ENCODE data around the gene DLGAP4. TPM values are rescaled to one million over a fixed set of nuclear protein-coding genes. Genes with fewer than 3 reads are reported as not detected.

Gene DLGAP4
- total RNA-seq, 4 donors from 2014 or later = 38.6 to 193 (median 80.5) TPM

DNA sequence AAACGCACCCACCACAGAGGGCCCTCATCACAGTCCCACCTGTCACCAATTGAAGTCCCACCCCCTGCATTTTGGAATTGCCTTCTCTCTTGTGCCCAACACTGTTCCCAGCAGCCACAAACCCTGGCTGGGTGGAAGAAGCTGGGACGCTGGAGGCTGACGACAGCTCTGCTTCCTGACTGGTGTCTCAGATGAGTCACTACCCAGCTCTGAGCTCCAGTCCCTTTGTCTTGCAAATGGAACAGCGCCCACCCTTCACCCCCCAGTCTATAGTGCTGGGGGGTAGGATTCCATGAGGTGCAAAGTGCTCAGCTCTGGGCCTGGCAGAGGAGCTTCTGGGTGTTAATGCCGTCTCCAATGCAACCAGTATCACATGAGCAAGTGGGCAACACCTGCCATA is 85.3 kb downstream of the DLGAP4 start:
- Histone ChIP-seq H3K9me3 (no peaks in the 10 kb centered on the region), H3K27me3 (no peaks in the 10 kb centered on the region), H3K4me3 (no peak overlapping the region), H3K4me1 (no peaks in the 10 kb centered on the region), H3K27ac (no peak overlapping the region), H3K36me3 (no peaks in the 10 kb centered on the region)
- no peak for DNase-seq
- no peak for TF ChIP-seq POLR2A (IDR thresholded peaks at IDR 0.05)
- TF ChIP-seq, protein P1, sequence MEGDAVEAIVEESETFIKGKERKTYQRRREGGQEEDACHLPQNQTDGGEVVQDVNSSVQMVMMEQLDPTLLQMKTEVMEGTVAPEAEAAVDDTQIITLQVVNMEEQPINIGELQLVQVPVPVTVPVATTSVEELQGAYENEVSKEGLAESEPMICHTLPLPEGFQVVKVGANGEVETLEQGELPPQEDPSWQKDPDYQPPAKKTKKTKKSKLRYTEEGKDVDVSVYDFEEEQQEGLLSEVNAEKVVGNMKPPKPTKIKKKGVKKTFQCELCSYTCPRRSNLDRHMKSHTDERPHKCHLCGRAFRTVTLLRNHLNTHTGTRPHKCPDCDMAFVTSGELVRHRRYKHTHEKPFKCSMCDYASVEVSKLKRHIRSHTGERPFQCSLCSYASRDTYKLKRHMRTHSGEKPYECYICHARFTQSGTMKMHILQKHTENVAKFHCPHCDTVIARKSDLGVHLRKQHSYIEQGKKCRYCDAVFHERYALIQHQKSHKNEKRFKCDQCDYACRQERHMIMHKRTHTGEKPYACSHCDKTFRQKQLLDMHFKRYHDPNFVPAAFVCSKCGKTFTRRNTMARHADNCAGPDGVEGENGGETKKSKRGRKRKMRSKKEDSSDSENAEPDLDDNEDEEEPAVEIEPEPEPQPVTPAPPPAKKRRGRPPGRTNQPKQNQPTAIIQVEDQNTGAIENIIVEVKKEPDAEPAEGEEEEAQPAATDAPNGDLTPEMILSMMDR (IDR thresholded peaks at IDR 0.05) = no peak
- intact Hi-C loops (cut with DNase I; ENCODE audit: low total_unique reads) = no loop called here

DNA sequence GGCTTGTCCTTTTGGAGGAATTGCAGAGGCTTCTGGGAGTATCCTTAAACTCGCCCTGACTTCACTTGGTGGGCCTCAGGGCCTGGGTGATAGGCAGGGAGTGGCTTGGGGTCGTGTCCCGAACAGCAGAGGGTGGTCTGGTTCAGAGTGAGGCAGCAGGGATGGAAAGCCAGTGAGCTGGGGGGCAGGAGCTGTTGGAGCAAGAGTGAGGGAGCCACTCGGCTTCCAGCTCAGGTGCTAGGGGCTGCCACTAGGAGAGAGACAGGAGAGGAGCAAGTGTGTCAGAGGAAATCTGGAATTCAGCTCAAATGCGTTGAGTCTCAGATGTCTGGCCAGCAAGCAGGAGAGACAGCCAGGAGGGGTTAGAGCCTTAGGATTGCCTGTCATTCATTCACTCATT is 85.8 kb downstream of the DLGAP4 start:
- Histone ChIP-seq H3K4me3 (no peak overlapping the region), H3K27me3 (no peaks in the 10 kb centered on the region), H3K9me3 (no peaks in the 10 kb centered on the region), H3K36me3 (no peaks in the 10 kb centered on the region), H3K27ac (no peak overlapping the region), H3K4me1 (no peaks in the 10 kb centered on the region)
- TF ChIP-seq POLR2A (IDR thresholded peaks at IDR 0.05) = no peak
- TF ChIP-seq, protein P1 (IDR thresholded peaks at IDR 0.05) = no peak
- no peak for DNase-seq
- intact Hi-C loops (cut with DNase I; ENCODE audit: low total_unique reads) = no loop called here

DNA sequence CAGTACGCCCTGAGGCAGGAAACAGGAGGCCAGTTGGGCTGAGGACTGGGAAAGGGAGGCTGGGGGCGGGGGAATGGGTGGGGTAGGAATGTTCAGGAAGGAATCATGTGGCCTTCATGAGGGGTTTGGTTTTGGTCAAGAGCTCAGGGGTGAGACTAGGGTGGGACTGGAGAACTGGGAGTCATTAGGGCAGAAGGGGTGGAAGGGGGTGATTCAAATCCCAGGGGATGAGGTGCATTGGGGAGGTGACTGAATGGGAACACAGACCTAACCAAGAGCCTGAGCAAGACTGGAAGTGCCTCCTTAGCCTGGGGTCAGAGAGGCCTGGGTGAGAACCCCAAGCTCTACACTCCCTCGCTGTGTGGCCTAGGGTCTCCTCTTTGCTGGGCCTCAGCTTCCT is 86.8 kb downstream of the DLGAP4 start:
- intact Hi-C loops (cut with DNase I; ENCODE audit: low total_unique reads) = no loop called here
- no peaks in the 10 kb centered on the region for H3K9me3 ChIP-seq
- H3K4me3 ChIP-seq = no peak overlapping the region
- H3K27ac ChIP-seq = no peak overlapping the region
- TF ChIP-seq POLR2A (IDR thresholded peaks at IDR 0.05) = no peak
- TF ChIP-seq, protein P1 (IDR thresholded peaks at IDR 0.05) = no peak
- H3K27me3 ChIP-seq = no peaks in the 10 kb centered on the region
- DNase-seq = no peak
- no peaks in the 10 kb centered on the region for H3K36me3 ChIP-seq
- no peaks in the 10 kb centered on the region for H3K4me1 ChIP-seq

DNA sequence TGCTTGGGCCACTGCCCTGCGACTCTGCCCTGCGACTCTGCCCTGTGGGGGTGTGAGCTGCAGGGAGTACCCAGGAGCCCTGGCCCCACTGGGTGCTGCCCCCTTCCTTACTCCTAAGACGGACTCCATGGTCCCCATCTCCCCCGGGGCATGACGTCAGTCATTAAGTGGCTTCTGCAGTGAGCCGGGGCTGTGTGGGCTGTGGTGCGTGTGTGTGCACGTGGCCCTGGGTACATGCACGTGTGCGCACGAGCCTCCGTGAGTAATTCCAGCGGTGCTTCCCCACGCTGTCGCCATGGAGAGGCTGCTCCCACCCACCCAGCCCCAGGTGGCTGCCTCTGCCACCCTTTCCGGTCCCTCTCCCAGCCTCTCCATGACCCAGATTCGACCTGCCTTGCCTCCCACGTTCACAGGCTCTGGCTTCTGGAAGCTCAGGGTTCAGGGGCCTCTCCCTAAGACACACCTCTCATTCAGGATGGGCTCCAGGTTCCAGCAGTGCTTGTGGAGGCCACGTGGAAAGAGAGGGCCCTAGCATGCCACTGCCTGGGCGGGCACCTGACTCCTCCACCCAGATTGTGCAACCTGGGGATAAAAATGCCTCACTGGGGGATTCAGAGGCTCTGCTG is 88.3 kb downstream of the DLGAP4 start:
- intact Hi-C loops (cut with DNase I; ENCODE audit: low total_unique reads) = no loop called here

DNA sequence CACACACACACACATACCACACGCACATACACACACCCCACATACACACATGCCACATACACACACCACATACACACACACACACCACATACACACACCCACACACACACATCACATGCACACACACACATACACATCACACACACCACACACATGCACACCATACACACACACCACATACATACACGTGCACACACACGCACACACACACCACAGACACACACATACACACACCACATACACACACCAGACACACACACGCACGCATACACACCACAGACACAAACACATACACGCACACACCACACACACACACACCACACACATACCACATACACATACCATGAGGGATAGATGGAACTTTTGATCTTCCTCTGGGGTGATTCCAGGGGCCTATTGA is 90.2 kb downstream of the DLGAP4 start:
- Histone ChIP-seq H3K9me3 (no peaks in the 10 kb centered on the region), H3K4me1 (no peaks in the 10 kb centered on the region), H3K27me3 (peaks cover 0 to 2% of the 10 kb centered on the region in 2 donors), H3K4me3 (no peak overlapping the region), H3K27ac (no peak overlapping the region), H3K36me3 (no peaks in the 10 kb centered on the region)
- intact Hi-C loops (cut with DNase I; ENCODE audit: low total_unique reads) = no loop called here
- TF ChIP-seq, protein P1 (IDR thresholded peaks at IDR 0.05) = no peak
- no peak for TF ChIP-seq POLR2A (IDR thresholded peaks at IDR 0.05)
- DNase-seq = no peak

More for the DNA sequence above, 88.3 kb downstream of the DLGAP4 start:
- no peak overlapping the region for H3K4me3 ChIP-seq
- no peaks in the 10 kb centered on the region for H3K27me3 ChIP-seq
- TF ChIP-seq, protein P1 (IDR thresholded peaks at IDR 0.05) = no peak
- TF ChIP-seq POLR2A (IDR thresholded peaks at IDR 0.05) = no peak
- no peaks in the 10 kb centered on the region for H3K36me3 ChIP-seq
- H3K9me3 ChIP-seq = no peaks in the 10 kb centered on the region
- no peak overlapping the region for H3K27ac ChIP-seq
- no peak for DNase-seq
- no peaks in the 10 kb centered on the region for H3K4me1 ChIP-seq
